Renal cortex interstitium (tissue), 15 donors: Measurements from ENCODE around the gene KIF4B. TPM values are rescaled to one million over a fixed set of nuclear protein-coding genes. Genes with fewer than 3 reads are reported as not detected.
"Not testable (repeated sequence)": the region's sequence is repeated elsewhere in the genome, so short reads cannot be mapped to it uniquely, and the experiment has no call there.

Source experiments
- DNase-seq, 11 donors: peaks; one replicate each; pipeline ENCODE4 v3.0.0-alpha.2; 2013; ENCODE audit warnings: low read depth in 9 of 11, low spot score in 4 of 11; ENCODE audit errors: extremely low read depth in 1 of 11
- long read RNA-seq, 16 experiments: transcript quantifications; one replicate each; lab custom pipeline, GENCODE V29; 2026
- polyA plus RNA-seq, 3 donors: library from polyadenylated mRNA; unstranded; fragments of 120-200 nt; gene quantifications; one replicate each; pipeline ENCODE4 v1.2.1, GENCODE V29; 2013; ENCODE audit not compliant: insufficient read length in 3 of 3

KIF4B gene
- polyA plus RNA-seq: under 1 TPM; 0.22 to 0.30 (median 0.23) TPM
- long read RNA-seq, donor 1: 0 reads
- long read RNA-seq, donor 2: 0 reads
- long read RNA-seq, donor 3, full-length matches to known transcripts: 1 of 1 reads
- long read RNA-seq, donor 3, partial matches to known transcripts: 0 of 1 reads
- long read RNA-seq, donor 3, other reads (novel, unspliced or antisense): 0 of 1 reads
- long read RNA-seq, donor 4: 0 reads
- long read RNA-seq, donor 5: 0 reads
- long read RNA-seq, donor 6, full-length matches to known transcripts: 1 of 1 reads
- long read RNA-seq, donor 6, partial matches to known transcripts: 0 of 1 reads
- long read RNA-seq, donor 6, other reads (novel, unspliced or antisense): 0 of 1 reads
- long read RNA-seq, donor 7, full-length matches to known transcripts: 1 of 1 reads
- long read RNA-seq, donor 7, partial matches to known transcripts: 0 of 1 reads
- long read RNA-seq, donor 7, other reads (novel, unspliced or antisense): 0 of 1 reads
- long read RNA-seq, donor 8: 0 reads
- long read RNA-seq, donor 9: 0 reads
- long read RNA-seq, donor 10: 0 reads
- long read RNA-seq, donor 11: 0 reads
- long read RNA-seq, donor 12: 0 reads
- long read RNA-seq, donor 13: 0 reads
- long read RNA-seq, donor 14: 0 reads
- long read RNA-seq, donor 15: 0 reads
- long read RNA-seq, donor 16: 0 reads

GRCh38 chr5:155013526-155013925 is at the start of gene KIF4B:
TSS of gene KIF4B (plus strand) at chr5:155013755. CDS start at chr5:155013860, 105 bp downstream.
- DNase-seq: no peak

GRCh38 chr5:154966081-154966841 is 47.3 kb upstream of the KIF4B start:
- no peak for DNase-seq

GRCh38 chr5:154966874-154967273 is 46.7 kb upstream of the KIF4B start:
- no peak for DNase-seq

- no peak for DNase-seq
Measured at GRCh38 chr5:154967421-154968024, 46.0 kb upstream of the KIF4B start.

GRCh38 chr5:154968953-154969352 is 44.6 kb upstream of the KIF4B start:
- no peak for DNase-seq

- no peak for DNase-seq
Measured at GRCh38 chr5:154970759-154971158, 42.8 kb upstream of the KIF4B start.

GRCh38 chr5:154971501-154971900 is 42.1 kb upstream of the KIF4B start:
- no peak for DNase-seq

- peak in 9 of 11 donors; percentile 7 to 26 (median 15) for DNase-seq
Measured at GRCh38 chr5:154972476-154973080, 41.0 kb upstream of the KIF4B start.

- not testable (repeated sequence) for DNase-seq
Measured at GRCh38 chr5:154976082-154976481, 37.5 kb upstream of the KIF4B start.

GRCh38 chr5:154977409-154977808 is 36.1 kb upstream of the KIF4B start:
- DNase-seq: no peak

GRCh38 chr5:154978294-154978693 is 35.3 kb upstream of the KIF4B start:
- DNase-seq: not testable (repeated sequence)

GRCh38 chr5:154984946-154985516 is 28.5 kb upstream of the KIF4B start:
- no peak for DNase-seq

GRCh38 chr5:154986151-154986550 is 27.4 kb upstream of the KIF4B start:
- no peak for DNase-seq

- DNase-seq: no peak
Measured at GRCh38 chr5:154989626-154990025, 23.9 kb upstream of the KIF4B start.

GRCh38 chr5:154993461-154993860 is 20.1 kb upstream of the KIF4B start:
- DNase-seq: no peak

GRCh38 chr5:154995679-154996078 is 17.9 kb upstream of the KIF4B start:
- no peak for DNase-seq

- DNase-seq: no peak
Measured at GRCh38 chr5:154997746-154998145, 15.8 kb upstream of the KIF4B start.

- no peak for DNase-seq
Measured at GRCh38 chr5:154999865-155000264, 13.7 kb upstream of the KIF4B start.

GRCh38 chr5:155001523-155001922 is 12.0 kb upstream of the KIF4B start:
- no peak for DNase-seq
